Gastrocnemius medialis (tissue), 4 donors: Measurements from ENCODE around the gene LINS1.

Source experiments
- CTCF ChIP-seq, 5 experiments: fragments of 450-650 bp in 3 of 5; fragments of 200-600 bp in 2 of 5; sonication (generic) in 2 of 5; IDR thresholded peaks in 4 of 5; conservative IDR thresholded peaks in 1 of 5; 1 replicate in 4 of 5; 2 replicates in 1 of 5; pipeline ENCODE4 v1.5.1; 2016 to 2019; ENCODE audit warnings: antibody characterized with exemption in 5 of 5, mild to moderate bottlenecking in 3 of 5, moderate library complexity in 3 of 5
- POLR2A ChIP-seq, 2 donors: fragments of 450-650 bp; IDR thresholded peaks; one replicate each; pipeline ENCODE4 v1.6.1; 2017; ENCODE audit warnings: antibody characterized with exemption in 2 of 2, mild to moderate bottlenecking in 2 of 2, moderate library complexity in 2 of 2

GRCh38 chr15:100528833-100529428 is 73.1 kb downstream of the LINS1 start, which contains the start of gene CERS3:
- TF ChIP-seq CTCF (IDR thresholded peaks at IDR 0.05 in 4 of 5, conservative IDR thresholded peaks at IDR 0.05 in 1 of 5) (no peak), POLR2A (IDR thresholded peaks at IDR 0.05) (no peak)
